HG03571 (cell line): ENCODE results near the gene DAZAP1.
"Not testable (repeated sequence)": the region's sequence is repeated elsewhere in the genome, so short reads cannot be mapped to it uniquely, and the experiment has no call there.

ENCODE experiments used
- ATAC-seq: cut with Tn5 transposase; IDR thresholded peaks from one replicate; pipeline ENCODE4 v1.9.1; 2021; ENCODE audit not compliant: unreplicated experiment

DAZAP1 gene

GRCh38 chr19:1439525-1440417 is 32.4 kb downstream of the DAZAP1 start:
- ATAC-seq = not testable (repeated sequence)

- no peak for ATAC-seq
Measured at GRCh38 chr19:1440418-1440801, 33.0 kb downstream of the DAZAP1 start.

- no peak for ATAC-seq
Measured at GRCh38 chr19:1441022-1441426, 33.6 kb downstream of the DAZAP1 start.

- ATAC-seq = no peak
Measured at GRCh38 chr19:1441677-1442438, 34.5 kb downstream of the DAZAP1 start.

GRCh38 chr19:1445185-1445931 is 38.0 kb downstream of the DAZAP1 start:
- ATAC-seq = peak; percentile 69

GRCh38 chr19:1445932-1446712 is 38.7 kb downstream of the DAZAP1 start:
- ATAC-seq = no peak

- no peak for ATAC-seq
Measured at GRCh38 chr19:1446713-1447481, 39.5 kb downstream of the DAZAP1 start.

- no peak for ATAC-seq
Measured at GRCh38 chr19:1447504-1447903, 40.1 kb downstream of the DAZAP1 start.

- no peak for ATAC-seq
Measured at GRCh38 chr19:1447944-1448343, 40.6 kb downstream of the DAZAP1 start.

- ATAC-seq = no peak
Measured at GRCh38 chr19:1449467-1450442, 42.4 kb downstream of the DAZAP1 start, which contains the start of gene APC2. Gene APC2 (plus strand): TSS chr19:1450121. CDS start chr19:1453002, 2,881 bp downstream.

- ATAC-seq = no peak
Measured at GRCh38 chr19:1450735-1451731, 43.6 kb downstream of the DAZAP1 start.

- ATAC-seq = no peak
Measured at GRCh38 chr19:1451916-1452801, 44.8 kb downstream of the DAZAP1 start.

GRCh38 chr19:1452802-1453524 is 45.6 kb downstream of the DAZAP1 start:
- no peak for ATAC-seq

GRCh38 chr19:1453525-1454364 is 46.4 kb downstream of the DAZAP1 start:
- ATAC-seq = no peak

- ATAC-seq = no peak
Measured at GRCh38 chr19:1455002-1455335, 47.6 kb downstream of the DAZAP1 start.
